GM04503 (cell line): ENCODE measurements around the gene KLK3.

Source experiments
- DNase-seq: peaks from one replicate; pipeline ENCODE4 v3.0.0-alpha.2; 2012; ENCODE audit warnings: low read depth

The KLK3 gene

GRCh38 chr19:50831026-50831396, 23.7 kb upstream of the KLK3 start:
- no peak for DNase-seq

- DNase-seq, result no peak
These were observed 22.0 kb upstream of the KLK3 start for GRCh38 chr19:50832666-50833065.

- no peak for DNase-seq
These were observed 21.5 kb upstream of the KLK3 start, which contains the start of gene KLK15 for GRCh38 chr19:50833117-50833801. Gene KLK15, minus strand, starts transcription at chr19:50833574. Its CDS starts 2,082 bp downstream, at chr19:50831492.

GRCh38 chr19:50833802-50834167, 20.9 kb upstream of the KLK3 start:
- DNase-seq, result no peak

- DNase-seq, result no peak
These were observed 19.5 kb upstream of the KLK3 start for GRCh38 chr19:50835103-50835784.

- DNase-seq, result no peak
These were observed 18.8 kb upstream of the KLK3 start for GRCh38 chr19:50835785-50836542.

GRCh38 chr19:50836543-50837195, 18.0 kb upstream of the KLK3 start:
- DNase-seq, result no peak

- DNase-seq, result no peak
These were observed 17.4 kb upstream of the KLK3 start for GRCh38 chr19:50837300-50837699.

- DNase-seq, result no peak
These were observed 16.5 kb upstream of the KLK3 start for GRCh38 chr19:50838239-50838638.

- DNase-seq, result no peak
These were observed 14.7 kb upstream of the KLK3 start for GRCh38 chr19:50839712-50840655.

GRCh38 chr19:50842130-50842529, 12.6 kb upstream of the KLK3 start:
- DNase-seq, result no peak

- DNase-seq, result no peak
These were observed 11.5 kb upstream of the KLK3 start for GRCh38 chr19:50843205-50843604.

- no peak for DNase-seq
These were observed 11.0 kb upstream of the KLK3 start for GRCh38 chr19:50843701-50844221.

GRCh38 chr19:50844296-50844935, 10.3 kb upstream of the KLK3 start:
- DNase-seq, result no peak

GRCh38 chr19:50850738-50851137, 4.0 kb upstream of the KLK3 start:
- no peak for DNase-seq

GRCh38 chr19:50851620-50852019, 3.1 kb upstream of the KLK3 start:
- DNase-seq, result no peak

GRCh38 chr19:50857366-50857765, 2.7 kb downstream of the KLK3 start:
- no peak for DNase-seq

GRCh38 chr19:50858886-50859285, 4.2 kb downstream of the KLK3 start:
- DNase-seq, result no peak

GRCh38 chr19:50859849-50860248, 5.1 kb downstream of the KLK3 start:
- DNase-seq, result no peak

- DNase-seq, result no peak
These were observed 6.3 kb downstream of the KLK3 start for GRCh38 chr19:50861010-50861409.
